ENCODE results near the gene EZR.

Gene EZR

GRCh38 chr6:158850807-158851115, 31.6 kb upstream of the EZR start:
- no peak overlapping the region for H3K4me3 ChIP-seq
- DNase-seq (ENCODE audit: low spot score) = no peak
- no peak overlapping the region for H3K27ac ChIP-seq
- no peak for TF ChIP-seq CTCF (IDR thresholded peaks at IDR 0.05)

- TF ChIP-seq CTCF (IDR thresholded peaks at IDR 0.05) = no peak
- no peak for DNase-seq (ENCODE audit: low spot score)
- Histone ChIP-seq H3K27ac (no peak overlapping the region), H3K4me3 (no peak overlapping the region)
Measured at GRCh38 chr6:158849899-158850806, 31.0 kb upstream of the EZR start.

- no peak for DNase-seq (ENCODE audit: low spot score)
- H3K4me3 ChIP-seq = no peak overlapping the region
- TF ChIP-seq CTCF (IDR thresholded peaks at IDR 0.05) = no peak
- no peak overlapping the region for H3K27ac ChIP-seq
Measured at GRCh38 chr6:158848490-158848895, 29.3 kb upstream of the EZR start.

- Histone ChIP-seq H3K27ac (no peak overlapping the region), H3K4me3 (no peak overlapping the region)
- no peak for DNase-seq (ENCODE audit: low spot score)
- TF ChIP-seq CTCF (IDR thresholded peaks at IDR 0.05) = no peak
Measured at GRCh38 chr6:158847786-158848185, 28.6 kb upstream of the EZR start.

GRCh38 chr6:158847012-158847529, 27.9 kb upstream of the EZR start:
- no peak for DNase-seq (ENCODE audit: low spot score)
- H3K27ac ChIP-seq = no peak overlapping the region
- TF ChIP-seq CTCF (IDR thresholded peaks at IDR 0.05) = no peak
- no peak overlapping the region for H3K4me3 ChIP-seq

GRCh38 chr6:158843751-158844683, 24.8 kb upstream of the EZR start:
- no peak for DNase-seq (ENCODE audit: low spot score)
- H3K4me3 ChIP-seq = no peak overlapping the region
- TF ChIP-seq CTCF (IDR thresholded peaks at IDR 0.05) = no peak
- no peak overlapping the region for H3K27ac ChIP-seq

Measured in coronary artery (tissue), 2 donors.